Measurements from ENCODE around the gene NANOS2. TPM values are rescaled to one million over a fixed set of nuclear protein-coding genes. Genes with fewer than 3 reads are reported as not detected.
A peak's percentile ranks its signal among the peaks of the same experiment; 100 is the strongest.
"Not testable (repeated sequence)": the region's sequence is repeated elsewhere in the genome, so short reads cannot be mapped to it uniquely, and the experiment has no call there.

NANOS2 gene
- total RNA-seq, 1 donor from 2014 or later = not detected

DNA sequence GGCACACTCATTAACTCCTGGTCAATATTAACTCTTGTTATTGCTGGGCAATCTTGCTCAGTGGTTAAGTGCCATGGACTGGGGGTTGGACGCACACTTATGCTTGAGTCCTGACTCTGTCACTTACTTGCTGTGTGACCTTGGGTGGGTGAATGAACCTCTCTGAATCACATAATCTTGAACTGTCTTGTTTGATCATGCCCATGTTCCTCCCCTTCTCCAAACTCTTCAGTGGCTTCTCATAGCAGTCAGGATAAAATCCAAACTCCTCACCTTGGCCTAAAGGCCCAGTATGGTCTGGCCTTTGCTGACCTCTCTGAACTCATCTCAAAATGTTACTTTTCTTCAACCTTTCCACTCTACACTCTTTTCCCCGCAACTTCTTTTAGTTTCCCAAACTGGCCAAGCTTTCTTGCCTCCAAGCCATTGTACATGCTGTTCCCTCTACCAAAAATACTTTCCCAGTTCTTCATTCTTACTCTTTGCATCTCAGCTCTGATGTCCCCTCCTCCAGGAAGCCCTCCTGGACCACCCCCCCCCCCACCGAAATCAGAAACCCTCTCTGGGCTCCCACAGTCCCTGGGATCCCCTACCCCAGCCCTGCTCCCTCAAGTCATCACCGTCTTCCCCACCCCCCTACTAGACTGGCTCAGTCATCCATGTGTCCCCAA, 14.5 kb downstream of the NANOS2 start:
- intact Hi-C loops (cut with DNase I) = no loop called here
- DNase-seq (ENCODE audit: low spot score) (no peak), ATAC-seq (no peak)

DNA sequence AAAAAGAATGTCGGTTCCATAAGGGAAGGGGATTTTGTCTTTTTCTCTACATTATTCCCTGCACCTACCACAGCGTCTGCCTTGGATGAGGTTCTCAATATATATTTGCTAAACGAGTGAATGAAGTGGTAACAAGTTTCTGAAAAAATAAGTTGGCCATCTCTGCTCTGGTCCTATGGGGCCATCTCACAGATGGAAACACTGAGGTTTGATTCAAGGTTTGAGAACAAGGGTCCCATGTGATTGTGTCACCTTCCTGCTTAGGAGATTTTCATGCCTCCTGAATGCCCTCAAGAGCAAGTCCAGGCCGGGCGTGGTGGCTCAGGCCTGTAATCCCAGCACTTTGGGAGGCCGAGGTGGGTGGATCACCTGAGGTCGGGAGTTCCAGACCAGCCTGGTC, 15.3 kb downstream of the NANOS2 start:
- ATAC-seq (no peak), DNase-seq (ENCODE audit: low spot score) (no peak)
- intact Hi-C loops (cut with DNase I) = no loop called here

DNA sequence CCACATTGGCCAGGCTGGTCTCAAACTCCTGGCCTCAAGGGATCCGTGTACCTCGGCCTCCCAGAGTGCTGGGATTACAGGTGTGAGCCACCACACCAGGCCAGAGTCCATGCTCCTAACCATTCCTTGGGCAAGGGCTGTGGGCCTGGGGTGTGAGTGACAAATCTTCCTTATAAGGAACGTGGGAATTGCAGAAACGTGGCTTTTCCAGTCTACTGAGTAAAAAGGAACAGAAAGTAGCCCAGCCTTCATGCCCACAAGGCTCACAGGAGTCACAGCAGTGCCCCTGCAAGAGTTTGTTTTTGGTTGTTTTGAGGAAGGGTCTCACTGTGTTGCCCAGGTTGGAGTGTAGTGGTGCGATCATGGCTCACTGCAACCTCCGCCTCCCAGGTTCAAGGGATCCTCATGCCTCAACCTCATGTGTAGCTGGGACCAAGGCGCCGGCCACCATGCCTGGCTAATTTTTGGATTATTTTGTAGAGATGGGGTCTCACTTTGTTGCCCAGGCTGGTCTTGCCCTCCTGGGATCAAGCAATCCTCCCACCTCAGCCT, 17.2 kb downstream of the NANOS2 start:
- DNase-seq (ENCODE audit: low spot score) = no peak
- intact Hi-C loops (cut with DNase I) = no loop called here
- ATAC-seq = no peak

DNA sequence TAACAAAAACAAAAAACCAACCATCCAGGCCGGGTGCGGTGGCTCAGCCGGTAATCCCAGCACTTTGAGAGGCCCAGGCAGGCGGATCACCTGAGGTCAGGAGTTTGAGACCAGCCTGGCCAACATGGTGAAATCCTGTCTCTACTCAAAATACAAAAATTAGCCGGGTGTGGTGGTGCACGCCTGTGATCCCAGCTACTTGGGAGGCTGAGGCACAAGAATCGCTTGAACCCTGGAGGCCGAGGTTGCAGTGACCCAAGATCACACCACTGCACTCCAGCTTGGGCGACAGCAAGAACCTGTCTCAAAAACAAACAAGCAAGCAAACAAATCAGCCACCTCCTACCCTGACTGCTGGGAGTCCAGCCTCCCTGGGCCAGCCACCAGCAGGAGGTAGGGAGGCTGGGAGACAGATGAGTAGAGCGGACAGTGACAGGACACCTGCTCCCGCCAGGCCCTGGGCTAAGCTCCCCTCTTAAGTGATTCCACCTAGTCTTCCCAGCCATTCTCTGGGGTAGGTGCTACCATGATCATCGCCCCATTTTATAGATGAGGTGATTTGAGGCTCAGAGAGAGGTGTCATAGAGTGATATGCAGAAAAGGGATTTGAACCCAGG, 18.5 kb downstream of the NANOS2 start:
- DNase-seq (ENCODE audit: low spot score); ATAC-seq; intact Hi-C loops (cut with DNase I): not testable (repeated sequence)

DNA sequence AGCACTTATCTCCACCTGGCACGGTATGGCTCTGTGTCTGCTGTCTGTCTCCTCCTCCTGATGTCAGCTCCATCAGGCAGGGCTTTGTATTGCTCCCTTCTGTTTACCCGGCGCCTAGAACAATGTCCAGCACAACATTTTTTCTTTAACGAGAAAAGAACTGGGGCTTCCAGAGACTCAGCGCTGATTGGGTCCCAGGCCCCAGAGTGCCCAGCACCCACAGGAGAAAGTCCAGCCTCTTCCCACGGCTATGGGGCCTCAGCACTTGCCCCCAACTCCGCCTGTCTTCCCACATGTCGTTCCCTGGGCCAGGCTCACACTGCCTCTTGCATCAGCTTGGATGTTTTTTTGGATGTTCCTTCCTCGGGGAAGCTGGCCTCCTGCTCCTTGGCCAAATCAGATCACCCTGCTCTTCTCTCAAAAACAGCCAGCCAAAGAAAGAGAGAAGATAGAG, 19.0 kb downstream of the NANOS2 start:
- intact Hi-C loops (cut with DNase I) = no loop called here
- peak; percentile 58 for ATAC-seq

DNA sequence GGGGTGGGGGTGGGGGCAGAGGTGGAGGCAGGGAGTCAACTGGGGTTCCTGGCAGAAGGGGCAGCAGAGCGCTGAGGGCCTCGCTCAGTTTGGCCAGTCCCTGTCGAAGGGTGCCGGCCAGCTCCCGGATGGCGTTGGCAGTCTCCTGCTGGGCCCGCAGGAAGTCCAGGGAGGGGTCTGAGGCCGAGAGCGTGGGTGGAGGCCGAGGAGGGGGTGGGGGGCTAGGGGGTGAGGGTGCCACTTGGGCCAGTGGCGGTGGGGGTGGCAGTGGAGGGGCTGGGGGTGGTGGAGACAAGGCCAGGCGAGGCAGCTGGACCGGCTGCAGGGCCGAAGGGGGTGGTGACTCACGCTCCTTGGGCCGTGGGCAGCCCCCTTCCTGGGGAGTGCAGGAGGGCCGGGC, 23.7 kb downstream of the NANOS2 start:
- no peak for ATAC-seq
- intact Hi-C loops (cut with DNase I) = no loop called here
- no peak for DNase-seq (ENCODE audit: low spot score)

More for the DNA sequence above, 19.0 kb downstream of the NANOS2 start:
- DNase-seq (ENCODE audit: low spot score) = no peak

DNA sequence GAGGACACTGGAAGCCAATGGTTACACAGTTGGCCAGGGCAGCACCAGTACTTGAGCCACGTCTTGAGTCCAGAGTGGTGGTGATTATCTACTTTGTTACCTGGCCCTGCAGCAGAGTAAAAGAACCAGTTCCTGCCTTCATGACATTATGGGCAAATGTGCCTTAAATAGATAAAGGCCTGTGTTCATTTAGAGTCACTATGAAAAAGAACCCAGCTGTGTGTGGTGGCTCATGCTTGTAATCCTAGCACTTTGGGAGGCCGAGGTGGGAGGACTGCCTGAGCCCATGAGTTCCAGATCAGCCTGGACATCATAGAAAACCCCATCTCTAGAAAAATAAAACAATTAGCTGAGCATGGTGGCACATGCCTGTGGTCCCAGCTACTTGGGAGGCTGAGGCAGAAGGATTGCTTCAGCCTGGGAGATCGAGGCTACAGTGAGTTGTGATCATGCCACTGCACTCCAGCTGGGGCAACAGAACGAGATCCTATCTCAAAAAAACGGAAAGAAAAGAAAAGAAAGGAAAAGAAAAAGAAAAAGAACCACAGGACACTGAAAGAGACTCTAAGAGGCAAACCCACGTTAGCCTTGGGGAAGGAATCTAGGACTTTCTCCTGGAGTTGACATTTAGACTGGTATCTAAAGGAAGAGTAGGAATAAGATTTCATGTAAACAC, 25.2 kb downstream of the NANOS2 start:
- no peak for ATAC-seq
- DNase-seq (ENCODE audit: low spot score) = no peak
- intact Hi-C loops (cut with DNase I) = no loop called here

DNA sequence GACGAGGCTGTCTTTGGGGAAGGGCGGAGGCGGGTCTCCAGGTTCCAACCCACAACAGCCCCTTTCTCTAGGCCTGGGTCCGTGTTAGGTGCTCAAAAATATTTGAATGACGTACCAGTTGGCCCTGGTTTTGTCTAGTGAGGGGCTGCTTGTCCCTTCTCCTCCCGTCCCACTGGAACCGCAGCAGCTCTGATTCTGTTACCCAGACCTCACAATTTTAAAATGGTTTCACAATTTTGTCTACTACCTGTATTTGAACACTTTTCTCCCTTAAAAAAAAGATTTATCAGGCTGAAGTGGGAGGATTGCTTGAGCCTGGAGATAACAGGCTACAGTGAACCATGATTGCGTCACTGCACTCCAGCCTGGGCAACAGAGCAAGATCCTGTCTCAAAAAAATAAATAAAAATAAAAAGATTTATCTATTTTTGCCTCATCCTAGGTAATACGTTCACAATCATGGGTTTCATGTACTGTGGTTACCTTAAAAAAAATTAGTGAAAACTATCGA, 27.3 kb downstream of the NANOS2 start:
- intact Hi-C loops (cut with DNase I) = no loop called here
- DNase-seq (ENCODE audit: low spot score) = no peak
- no peak for ATAC-seq

DNA sequence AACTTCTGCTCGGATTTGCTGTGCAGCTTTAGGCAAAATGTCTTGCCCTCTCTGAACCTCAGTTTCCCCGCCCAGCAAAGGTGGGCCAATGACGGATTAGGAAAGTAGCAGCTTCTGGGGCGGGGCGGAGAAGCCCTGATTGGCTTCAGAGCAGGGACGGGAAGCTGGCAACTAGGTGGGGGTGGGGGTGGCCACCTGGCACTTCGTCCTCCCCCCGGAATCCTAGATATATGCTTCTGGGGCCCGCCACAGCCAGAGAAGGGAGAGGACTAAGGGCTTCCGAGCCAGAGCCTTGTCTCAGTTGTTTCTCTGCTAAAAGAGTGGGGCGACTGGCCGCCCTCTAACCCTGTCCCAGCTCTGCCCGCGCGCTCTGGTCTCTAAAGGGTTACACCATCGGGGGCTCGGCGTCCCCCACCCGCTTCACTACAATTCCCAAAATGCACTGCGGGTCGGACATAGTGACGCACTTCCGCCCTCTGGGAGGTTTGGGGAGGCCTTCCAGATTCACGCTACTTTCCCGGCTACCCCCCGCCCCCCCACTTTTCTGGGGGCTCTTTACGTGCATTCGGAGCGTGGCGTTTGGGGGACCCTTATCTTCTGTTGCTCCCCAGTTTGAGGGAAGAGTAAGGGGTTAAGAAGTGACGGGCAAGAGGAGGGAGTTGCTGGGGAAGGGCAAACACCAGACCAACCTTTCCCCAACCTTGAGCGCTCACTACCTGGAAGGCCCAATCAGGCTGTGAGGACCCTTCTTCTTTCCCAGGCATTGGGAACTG, 28.0 kb downstream of the NANOS2 start:
- ATAC-seq (peak; percentile 98), DNase-seq (ENCODE audit: low spot score) (peak; percentile 95)
- intact Hi-C loops (cut with DNase I) = no loop called here

DNA sequence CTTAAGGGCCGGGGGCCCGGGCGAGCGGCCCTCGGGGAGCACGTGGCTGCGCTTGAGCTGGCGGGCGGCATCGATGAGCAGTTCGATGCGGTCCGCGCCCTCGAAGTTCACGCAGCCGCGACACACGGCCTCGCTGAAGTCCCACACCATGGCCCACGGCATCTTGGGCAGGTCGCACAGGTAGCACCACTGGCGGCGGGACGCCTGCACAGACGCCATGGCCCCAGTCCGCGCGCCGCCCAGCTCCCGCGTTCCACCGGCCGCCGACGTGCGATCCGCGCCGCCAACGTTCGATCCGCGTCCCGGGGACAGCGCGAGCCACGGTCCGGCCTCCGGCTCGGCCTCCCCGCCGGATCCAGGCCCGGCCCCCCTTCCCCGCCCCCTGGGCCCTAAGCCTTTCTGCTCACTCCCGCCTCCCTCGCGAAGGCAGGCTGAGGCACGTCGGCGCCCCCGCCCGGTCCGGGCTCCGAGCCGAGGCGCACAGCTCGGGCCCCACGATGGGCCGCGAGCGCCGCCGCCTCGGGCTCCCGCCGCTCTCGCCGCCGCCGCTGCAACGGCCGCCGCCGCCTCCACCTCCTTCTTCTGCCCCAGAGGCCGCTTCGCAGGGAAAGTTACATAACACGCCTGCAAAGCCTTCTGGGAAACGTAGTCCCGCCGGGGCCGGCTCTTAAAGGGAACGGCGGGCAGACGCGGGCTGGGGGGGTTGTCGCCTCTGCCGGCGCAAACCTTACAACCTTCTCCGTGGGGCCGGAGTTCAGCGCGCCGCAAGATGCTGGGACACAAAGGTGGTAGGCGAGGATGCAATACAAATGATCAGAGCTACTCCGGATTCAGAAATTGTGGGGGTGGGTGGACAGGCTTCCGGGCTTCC, 28.8 kb downstream of the NANOS2 start, which contains the start of gene IRF2BP1:
Gene IRF2BP1 (minus strand): TSS at position 586 of the 871 bp plus-strand sequence. CDS start 367 bp downstream, at position 219.
- intact Hi-C loops (cut with DNase I) = no loop called here
- peak; percentile 94 for DNase-seq (ENCODE audit: low spot score)
- ATAC-seq = peak; percentile 95

DNA sequence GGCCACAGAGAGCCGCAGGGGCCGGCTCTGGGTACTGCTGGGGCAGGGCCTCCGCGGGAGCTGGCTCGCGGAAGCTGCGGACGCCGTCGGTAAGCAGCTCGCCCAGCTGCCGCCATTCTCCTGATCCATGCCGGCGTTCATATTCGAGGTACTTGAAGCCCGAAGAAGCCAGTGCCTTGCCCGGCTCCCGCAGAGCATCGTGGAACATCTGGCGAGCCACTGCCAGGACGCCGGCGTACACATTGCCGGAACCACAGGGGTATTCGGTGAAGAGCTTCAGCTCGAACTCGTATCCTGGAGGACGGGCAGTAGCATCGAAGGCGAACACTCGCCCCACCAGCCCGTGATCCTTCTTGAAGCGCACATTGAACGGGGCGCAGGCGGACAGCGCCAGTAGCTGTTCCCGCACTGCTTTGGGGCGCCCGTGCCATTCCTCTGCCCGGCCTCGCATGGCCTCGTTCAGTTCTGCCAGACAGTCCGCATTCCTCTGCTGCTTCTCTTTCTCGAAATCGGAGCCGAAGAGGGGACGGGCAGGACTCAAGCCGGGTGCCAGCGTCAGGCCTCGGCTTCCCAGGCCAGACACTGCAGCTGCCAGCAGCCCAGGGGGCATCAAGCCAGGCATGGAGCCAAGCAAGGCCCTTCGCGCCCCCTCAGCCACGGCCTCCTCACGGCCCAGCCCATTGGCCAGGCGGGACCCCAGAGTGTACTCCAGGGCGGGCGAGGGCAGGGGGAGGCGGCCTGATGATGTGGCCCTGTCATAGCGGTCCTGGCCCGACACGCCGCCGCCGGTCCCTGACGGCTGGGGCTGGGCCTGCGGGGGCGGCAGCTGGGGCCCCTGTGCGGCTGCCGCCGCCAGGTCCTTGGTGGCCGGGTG, 29.7 kb downstream of the NANOS2 start:
- intact Hi-C loops (cut with DNase I) = no loop called here
- ATAC-seq (no peak), DNase-seq (ENCODE audit: low spot score) (no peak)

DNA sequence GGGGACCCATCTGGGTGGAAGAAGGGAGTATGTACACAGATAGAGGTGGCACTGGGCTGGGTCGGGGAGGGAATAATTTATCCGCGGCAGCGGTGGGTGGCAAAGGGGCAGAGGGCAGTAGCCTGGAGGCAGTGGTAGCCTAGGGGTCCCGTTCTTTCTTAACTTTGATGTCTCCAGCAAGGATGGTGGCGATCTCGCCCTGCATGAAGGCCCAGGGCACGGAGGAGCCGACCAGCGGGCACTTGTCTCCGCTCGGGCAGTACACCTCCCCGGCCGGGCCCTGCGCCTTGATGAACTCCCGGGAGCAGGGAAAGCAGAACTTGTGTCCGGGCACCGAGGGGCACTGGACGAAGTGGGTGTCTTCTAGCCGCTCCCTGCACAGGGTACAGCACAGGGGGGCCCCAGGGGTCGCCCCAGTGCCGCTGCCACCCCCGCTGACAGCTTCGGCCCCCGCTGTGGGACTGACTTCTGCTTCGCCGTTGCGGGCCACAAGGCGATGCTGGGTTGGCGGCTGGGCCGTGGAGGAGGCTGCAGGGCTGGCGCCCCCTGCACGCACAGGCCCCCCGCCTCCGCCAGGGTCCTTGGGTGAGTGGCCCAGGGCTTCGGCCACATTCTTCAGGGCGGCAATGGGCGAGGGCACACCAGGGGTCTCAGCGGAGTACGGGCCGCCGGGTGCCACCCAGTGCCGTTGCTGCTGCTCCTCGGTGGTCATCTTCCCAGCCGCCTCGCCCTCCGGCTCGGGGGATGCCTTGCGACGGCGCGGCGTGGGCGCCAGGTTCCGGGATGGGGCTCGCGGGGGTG, 30.5 kb downstream of the NANOS2 start:
- intact Hi-C loops (cut with DNase I) = no loop called here
- no peak for DNase-seq (ENCODE audit: low spot score)
- no peak for ATAC-seq

DNA sequence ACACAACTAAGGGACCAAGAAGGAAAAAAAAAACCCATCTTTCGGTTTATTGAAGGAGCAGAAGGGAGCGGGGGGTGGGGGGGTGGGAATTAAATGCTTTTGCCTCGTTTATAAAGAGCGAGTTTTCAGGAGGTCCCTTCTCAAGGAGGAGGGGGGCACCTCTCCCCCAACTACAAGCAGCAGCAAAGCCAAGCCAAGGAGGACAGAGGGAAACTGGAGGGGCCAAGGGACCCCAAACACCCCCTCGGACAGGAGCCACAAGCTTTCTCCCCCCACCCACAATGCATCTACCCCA, 31.0 kb downstream of the NANOS2 start:
- ATAC-seq (no peak), DNase-seq (ENCODE audit: low spot score) (no peak)
- intact Hi-C loops (cut with DNase I) = no loop called here

DNA sequence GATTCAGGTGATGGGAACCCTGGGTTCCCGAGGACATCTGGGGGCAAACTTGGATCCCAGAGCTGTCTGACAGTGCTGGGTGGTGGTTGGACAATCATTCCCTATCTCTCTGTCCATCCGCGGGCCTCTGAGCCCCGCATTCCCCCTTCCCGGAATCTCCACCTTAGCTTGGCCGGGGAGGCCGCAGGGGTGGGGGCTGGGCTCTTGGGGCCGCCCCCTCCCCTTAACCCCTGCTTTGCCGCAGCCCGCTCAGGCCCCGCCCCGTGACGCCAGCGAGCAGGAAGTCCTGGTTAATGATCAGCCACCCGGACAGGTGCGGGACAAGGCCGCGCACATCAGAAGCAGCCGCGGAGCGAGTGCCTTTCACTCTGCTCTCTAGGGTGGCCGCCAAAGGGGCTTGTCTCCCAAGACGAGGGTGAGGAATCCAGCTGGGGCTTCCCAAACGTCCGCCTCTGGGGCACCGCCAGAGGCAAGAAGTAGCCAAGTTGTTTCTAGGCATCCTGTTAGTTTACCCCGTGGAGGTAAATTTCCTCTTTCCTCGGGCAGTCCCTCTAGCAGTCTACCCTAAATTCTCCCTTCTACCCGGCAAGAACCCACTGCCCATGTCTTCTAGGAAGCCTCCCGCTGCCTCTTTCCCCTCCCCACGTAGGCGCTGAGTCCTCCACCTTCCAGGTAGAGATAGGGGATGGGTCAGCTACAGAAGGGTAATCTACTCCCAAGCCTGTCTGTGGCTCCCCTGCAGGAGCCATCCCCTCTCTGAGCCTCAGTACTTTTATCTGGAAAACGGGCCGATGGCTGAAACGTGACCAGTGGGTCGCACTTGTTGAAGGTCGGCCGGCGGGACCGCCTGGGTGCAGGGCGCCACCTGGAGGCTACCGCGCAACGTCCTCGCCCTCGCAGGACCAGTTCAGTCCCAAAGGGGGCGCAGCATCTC, 31.7 kb downstream of the NANOS2 start:
- intact Hi-C loops (cut with DNase I) = no loop called here
- DNase-seq (ENCODE audit: low spot score) = peak; percentile 88
- ATAC-seq = no peak

DNA sequence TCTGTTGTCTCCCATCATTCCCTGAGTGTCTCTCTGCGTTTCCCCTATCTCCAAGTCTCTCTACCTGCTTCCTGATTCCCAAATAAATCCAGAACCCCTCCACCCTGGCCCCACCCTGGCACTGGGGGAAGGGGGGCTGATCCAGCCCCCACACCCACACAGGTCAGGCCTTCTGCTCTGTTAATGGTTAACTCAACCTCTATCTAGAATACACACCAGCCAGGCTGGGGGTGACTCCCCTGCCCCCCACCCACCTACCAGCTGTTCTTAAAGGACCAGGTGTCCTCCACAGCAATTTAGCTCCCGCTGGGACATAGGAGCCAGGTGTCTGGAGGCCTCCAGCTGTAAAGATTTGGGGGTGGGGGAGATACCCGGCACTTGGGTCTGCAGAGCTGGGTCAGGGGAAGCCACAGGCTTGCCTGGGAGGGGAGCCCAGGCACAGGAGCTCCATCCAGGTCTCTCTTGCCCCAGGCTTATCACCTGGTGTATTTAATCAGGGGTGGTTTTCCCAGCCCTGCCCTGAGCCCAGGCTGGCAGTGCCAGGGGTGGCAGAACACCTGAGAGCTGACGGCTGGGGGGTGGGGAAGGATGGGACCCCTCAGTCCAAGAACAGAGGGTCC, 32.6 kb downstream of the NANOS2 start:
- DNase-seq (ENCODE audit: low spot score) = no peak
- ATAC-seq = no peak
- intact Hi-C loops (cut with DNase I) = no loop called here

Measured in sciatic nerve (tissue), 2 donors.